ENCODE results near the gene MAMDC4. TPM values are rescaled to one million over a fixed set of nuclear protein-coding genes. Genes with fewer than 3 reads are reported as not detected.

The MAMDC4 gene
- total RNA-seq, 1 donor from 2014 or later, result 13.4 TPM

- H3K36me3 ChIP-seq, result peaks cover 40% of the 10 kb centered on the region
- H3K27ac ChIP-seq (replicated peaks), result peak overlapping the region; percentile 89
- no peaks in the 10 kb centered on the region for H3K9me3 ChIP-seq (replicated peaks)
- peak; percentile 56 for DNase-seq
- intact Hi-C loops (cut with micrococcal nuclease), result no loop called here
- peaks cover 40% of the 10 kb centered on the region for H3K4me1 ChIP-seq
- H3K4me3 ChIP-seq, result peak overlapping the region; percentile 33
- TF ChIP-seq CTCF (IDR thresholded peaks at IDR 0.05; ENCODE audit: borderline replicate concordance), result no peak
- H3K27me3 ChIP-seq (ENCODE audit: low read depth), result no peaks in the 10 kb centered on the region
Measured at GRCh38 chr9:136903041-136903554, 51.0 kb downstream of the MAMDC4 start.

DNA sequence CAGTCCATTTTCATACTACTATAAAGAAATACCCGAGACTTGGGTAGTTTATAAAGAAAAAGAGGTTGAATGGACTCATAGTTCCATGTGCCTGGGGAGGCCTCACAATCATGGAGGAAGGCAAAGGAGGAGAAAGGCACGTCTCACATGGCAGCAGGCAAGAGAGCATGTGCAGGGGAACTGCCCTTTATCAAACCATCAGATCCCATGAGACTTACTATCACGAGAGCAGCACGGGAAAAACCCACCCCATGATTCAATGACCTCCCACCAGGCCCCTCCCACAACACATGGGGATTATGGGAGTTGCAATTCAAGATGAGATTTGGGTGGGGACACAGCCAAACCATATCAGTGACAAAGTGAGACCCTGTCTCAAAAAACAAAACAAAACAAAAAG lies 54.1 kb downstream of the MAMDC4 start:
- intact Hi-C loops (cut with micrococcal nuclease), result no loop called here
- H3K36me3 ChIP-seq, result peaks cover 38% of the 10 kb centered on the region
- TF ChIP-seq CTCF (IDR thresholded peaks at IDR 0.05; ENCODE audit: borderline replicate concordance), result no peak

DNA sequence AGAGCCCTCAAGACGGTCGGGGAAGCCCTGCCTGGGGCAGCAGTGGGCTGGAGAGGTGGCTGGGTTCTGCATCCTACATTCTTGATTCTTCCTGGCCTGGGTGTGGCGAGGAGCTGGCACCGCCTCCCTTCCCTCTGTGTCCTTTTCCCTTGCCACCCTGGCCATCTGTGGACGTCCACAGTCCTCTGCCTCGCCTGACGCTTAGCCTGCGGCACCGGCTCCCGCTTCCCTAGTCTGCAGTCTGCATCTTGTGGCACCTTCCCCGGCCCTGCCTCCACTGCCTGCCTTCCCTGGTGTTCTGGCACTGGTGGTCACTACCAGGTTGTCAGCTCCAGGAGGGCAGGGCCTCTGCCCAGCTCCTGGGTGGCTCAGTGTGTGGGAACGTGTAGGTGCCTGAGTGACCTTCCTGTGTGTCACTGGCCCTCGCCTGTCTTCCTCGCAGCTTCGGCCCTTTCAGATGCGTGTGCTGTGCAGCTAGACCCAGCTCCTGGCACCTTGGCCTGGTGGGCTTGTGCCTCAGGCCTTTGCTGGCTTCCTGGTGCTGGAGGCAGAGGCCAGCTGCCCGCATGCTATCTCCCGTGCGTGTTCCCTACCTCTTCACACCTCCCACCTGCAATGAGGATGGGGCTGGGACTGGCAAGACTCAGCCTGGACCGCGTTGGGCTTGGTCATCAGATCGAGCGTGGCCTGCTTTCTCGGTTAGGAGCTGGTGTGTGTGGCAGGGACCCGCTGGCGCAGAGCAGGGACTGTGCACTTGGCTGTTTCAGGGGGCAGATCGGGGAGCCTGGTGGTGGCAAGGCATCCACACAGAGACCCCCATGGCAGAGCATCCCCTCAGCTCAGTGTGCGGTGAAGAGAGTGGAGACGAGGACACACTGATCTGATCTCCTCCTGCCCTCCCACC lies 55.1 kb downstream of the MAMDC4 start:
- Histone ChIP-seq H3K4me3 (no peak overlapping the region), H3K27ac (replicated peaks) (no peak overlapping the region), H3K9me3 (replicated peaks) (no peaks in the 10 kb centered on the region), H3K36me3 (peaks cover 40% of the 10 kb centered on the region), H3K4me1 (peaks cover 19% of the 10 kb centered on the region), H3K27me3 (ENCODE audit: low read depth) (no peaks in the 10 kb centered on the region)
- intact Hi-C loops (cut with micrococcal nuclease), result no loop called here
- TF ChIP-seq CTCF (IDR thresholded peaks at IDR 0.05; ENCODE audit: borderline replicate concordance), result no peak
- no peak for DNase-seq

More for the DNA sequence above, 54.1 kb downstream of the MAMDC4 start:
- Histone ChIP-seq H3K4me3 (no peak overlapping the region), H3K27ac (replicated peaks) (no peak overlapping the region), H3K9me3 (replicated peaks) (no peaks in the 10 kb centered on the region), H3K27me3 (ENCODE audit: low read depth) (no peaks in the 10 kb centered on the region), H3K4me1 (peaks cover 29% of the 10 kb centered on the region)
- no peak for DNase-seq

Small RNA genes lying within 50 kb of the gene (microRNA-seq; reads per million reads assigned to microRNA genes)
- gene MIR4292 (not detected), gene MIR4479 (not detected)

Other genes starting within 250 kb of the MAMDC4 start
- 81.5 TPM for gene EGFL7, start 189.4 kb upstream of the MAMDC4 start, total RNA-seq
- 48.8 TPM for gene AGPAT2, start 164.9 kb upstream of the MAMDC4 start, total RNA-seq
- gene DIPK1B, start 139.8 kb upstream of the MAMDC4 start, total RNA-seq, result 21.4 TPM
- 9.6 TPM for gene LCN10, start 109.4 kb upstream of the MAMDC4 start, total RNA-seq
- gene LCN6, start 103.8 kb upstream of the MAMDC4 start, total RNA-seq, result 14.6 TPM
- gene LCN8, start 94.1 kb upstream of the MAMDC4 start, total RNA-seq, result not detected
- 0.41 TPM for gene LCN15, start 87.8 kb upstream of the MAMDC4 start, total RNA-seq
- gene TMEM141, start 61.0 kb upstream of the MAMDC4 start, total RNA-seq, result 71.4 TPM
- 2.1 TPM for gene CCDC183, start 56.0 kb upstream of the MAMDC4 start, total RNA-seq
- 64.1 TPM for gene RABL6, start 44.4 kb upstream of the MAMDC4 start, total RNA-seq
- 7.7 TPM for gene AJM1, start 9.9 kb upstream of the MAMDC4 start, total RNA-seq
- gene PHPT1, start 2.9 kb upstream of the MAMDC4 start, total RNA-seq, result 349 TPM
- gene EDF1, start 14.0 kb downstream of the MAMDC4 start, total RNA-seq, result 318 TPM
- 10.0 TPM for gene TRAF2, start 34.2 kb downstream of the MAMDC4 start, total RNA-seq
- gene FBXW5, start 92.4 kb downstream of the MAMDC4 start, total RNA-seq, result 157 TPM
- gene C8G, start 92.9 kb downstream of the MAMDC4 start, total RNA-seq, result 3.6 TPM
- gene LCN12, start 99.9 kb downstream of the MAMDC4 start, total RNA-seq, result 7.8 TPM
- gene PTGDS, start 125.2 kb downstream of the MAMDC4 start, total RNA-seq, result 3,579 TPM
- gene LCNL1, start 130.6 kb downstream of the MAMDC4 start, total RNA-seq, result 11.7 TPM
- gene PAXX, start 140.1 kb downstream of the MAMDC4 start, total RNA-seq, result 19.8 TPM
- gene CLIC3, start 144.2 kb downstream of the MAMDC4 start, total RNA-seq, result 1.6 TPM
- gene ABCA2, start 175.9 kb downstream of the MAMDC4 start, total RNA-seq, result 29.9 TPM
- gene FUT7, start 179.7 kb downstream of the MAMDC4 start, total RNA-seq, result not detected
- 63.9 TPM for gene NPDC1, start 193.8 kb downstream of the MAMDC4 start, total RNA-seq
- gene ENTPD2, start 201.7 kb downstream of the MAMDC4 start, total RNA-seq, result 1.5 TPM
- 0.25 TPM for gene SAPCD2, start 218.2 kb downstream of the MAMDC4 start, total RNA-seq
- 11.5 TPM for gene UAP1L1, start 225.2 kb downstream of the MAMDC4 start, total RNA-seq
- gene MAN1B1, start 234.6 kb downstream of the MAMDC4 start, total RNA-seq, result 20.6 TPM